ENCODE results near the gene MT1E.

- TF ChIP-seq EZH2phosphoT487 (IDR thresholded peaks at IDR 0.05; ENCODE audit: low read depth) = no peak
- no peak for TF ChIP-seq CTCF (IDR thresholded peaks at IDR 0.05; ENCODE audit: low read depth, low read length)
Measured at GRCh38 chr16:56583351-56584168, 42.0 kb upstream of the MT1E start.
